ENCODE measurements around the gene PLCB3.

Gene PLCB3

DNA sequence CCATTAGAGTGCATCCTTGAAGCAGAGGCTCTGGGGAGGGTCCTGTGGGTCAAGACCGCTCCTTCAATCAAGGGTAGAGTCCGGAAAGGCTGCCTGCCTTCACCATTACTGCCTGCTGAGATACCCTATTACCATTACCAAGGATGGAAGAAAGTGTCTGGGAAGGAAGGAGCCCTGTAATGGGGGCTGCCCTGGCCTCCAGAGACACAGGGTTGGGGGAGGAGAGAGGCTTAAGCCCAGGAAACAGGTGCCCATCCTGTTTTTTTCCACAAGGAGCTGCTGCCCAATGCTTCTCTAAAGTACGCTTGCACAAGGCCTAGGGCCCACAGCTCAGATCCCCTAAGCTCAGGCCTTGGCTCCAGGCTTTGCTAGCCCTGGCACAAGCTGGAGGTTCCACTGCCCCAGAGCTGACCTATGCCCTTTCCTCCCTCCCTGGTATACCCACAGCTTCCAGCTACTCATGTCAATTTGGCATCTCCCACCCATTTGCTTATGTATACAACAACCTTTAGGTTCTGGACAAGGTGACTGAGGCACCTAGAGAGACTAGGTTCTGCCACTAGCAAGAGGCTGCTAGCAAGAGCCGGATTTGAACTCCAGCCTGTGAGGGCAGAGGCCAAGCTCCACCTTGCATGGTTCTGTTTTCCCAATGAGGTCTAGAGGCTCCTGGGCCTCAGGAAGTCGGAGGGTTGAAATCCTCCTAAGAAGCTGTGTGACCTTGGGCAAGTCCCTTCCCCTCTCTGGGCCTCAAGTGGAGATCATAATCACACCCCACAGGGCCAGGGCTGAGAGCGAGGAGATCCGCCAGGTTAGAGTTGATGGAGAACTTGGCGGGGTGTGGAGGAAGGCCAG lies 1.5 kb upstream of the PLCB3 start:
- TF ChIP-seq SIN3A (IDR thresholded peaks at IDR 0.05; ENCODE audit: borderline replicate concordance, insufficient read depth, low read length) (no peak), TAF1 (IDR thresholded peaks at IDR 0.05; ENCODE audit: borderline replicate concordance, insufficient read depth, low read length) (no peak), FOXP2 (optimal IDR thresholded peaks at IDR 0.05; ENCODE audit: borderline replicate concordance, extremely low read depth, extremely low read length, insufficient read depth) (no peak), POLR2AphosphoS5 (IDR thresholded peaks at IDR 0.05; ENCODE audit: low read depth, low read length) (no peak)
- TF ChIP-seq, protein P1, sequence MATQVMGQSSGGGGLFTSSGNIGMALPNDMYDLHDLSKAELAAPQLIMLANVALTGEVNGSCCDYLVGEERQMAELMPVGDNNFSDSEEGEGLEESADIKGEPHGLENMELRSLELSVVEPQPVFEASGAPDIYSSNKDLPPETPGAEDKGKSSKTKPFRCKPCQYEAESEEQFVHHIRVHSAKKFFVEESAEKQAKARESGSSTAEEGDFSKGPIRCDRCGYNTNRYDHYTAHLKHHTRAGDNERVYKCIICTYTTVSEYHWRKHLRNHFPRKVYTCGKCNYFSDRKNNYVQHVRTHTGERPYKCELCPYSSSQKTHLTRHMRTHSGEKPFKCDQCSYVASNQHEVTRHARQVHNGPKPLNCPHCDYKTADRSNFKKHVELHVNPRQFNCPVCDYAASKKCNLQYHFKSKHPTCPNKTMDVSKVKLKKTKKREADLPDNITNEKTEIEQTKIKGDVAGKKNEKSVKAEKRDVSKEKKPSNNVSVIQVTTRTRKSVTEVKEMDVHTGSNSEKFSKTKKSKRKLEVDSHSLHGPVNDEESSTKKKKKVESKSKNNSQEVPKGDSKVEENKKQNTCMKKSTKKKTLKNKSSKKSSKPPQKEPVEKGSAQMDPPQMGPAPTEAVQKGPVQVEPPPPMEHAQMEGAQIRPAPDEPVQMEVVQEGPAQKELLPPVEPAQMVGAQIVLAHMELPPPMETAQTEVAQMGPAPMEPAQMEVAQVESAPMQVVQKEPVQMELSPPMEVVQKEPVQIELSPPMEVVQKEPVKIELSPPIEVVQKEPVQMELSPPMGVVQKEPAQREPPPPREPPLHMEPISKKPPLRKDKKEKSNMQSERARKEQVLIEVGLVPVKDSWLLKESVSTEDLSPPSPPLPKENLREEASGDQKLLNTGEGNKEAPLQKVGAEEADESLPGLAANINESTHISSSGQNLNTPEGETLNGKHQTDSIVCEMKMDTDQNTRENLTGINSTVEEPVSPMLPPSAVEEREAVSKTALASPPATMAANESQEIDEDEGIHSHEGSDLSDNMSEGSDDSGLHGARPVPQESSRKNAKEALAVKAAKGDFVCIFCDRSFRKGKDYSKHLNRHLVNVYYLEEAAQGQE (IDR thresholded peaks at IDR 0.05; ENCODE audit: insufficient read depth in 1 of 2, low read depth in 2 of 2, low read length in 2 of 2): no peak

DNA sequence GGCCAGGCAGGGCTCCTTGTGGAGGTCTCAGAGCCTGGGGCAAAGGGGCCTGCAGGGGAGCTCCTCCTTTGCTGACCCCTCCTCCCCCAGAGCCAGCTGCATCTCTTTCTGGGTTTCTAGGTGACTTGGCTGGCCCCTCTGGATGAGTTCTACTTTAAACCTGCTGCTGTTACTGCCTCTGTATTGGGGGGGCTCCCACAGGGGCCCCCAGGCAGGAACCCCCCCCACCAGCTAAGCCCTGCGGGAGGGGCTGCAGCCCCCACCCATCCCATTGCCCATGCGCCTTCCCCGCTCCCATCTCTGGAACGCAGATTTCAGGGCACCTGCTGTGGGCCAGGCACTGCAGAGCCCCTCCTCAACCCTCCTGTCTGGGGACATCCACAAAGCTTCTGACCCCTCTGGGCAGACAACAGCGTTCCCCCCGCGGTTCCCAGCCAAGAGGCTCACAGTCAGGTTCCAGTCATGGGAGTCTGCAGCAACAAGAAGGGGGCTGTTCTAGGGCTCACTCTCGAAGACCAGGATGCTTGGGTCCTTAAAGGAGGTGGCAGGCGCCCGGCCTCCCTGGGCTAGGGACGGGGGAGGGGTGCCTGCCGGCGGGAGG lies 815 bp upstream of the PLCB3 start:
- TF ChIP-seq FOXP2 (optimal IDR thresholded peaks at IDR 0.05; ENCODE audit: borderline replicate concordance, extremely low read depth, extremely low read length, insufficient read depth) (no peak), POLR2AphosphoS5 (IDR thresholded peaks at IDR 0.05; ENCODE audit: low read depth, low read length) (no peak), TAF1 (IDR thresholded peaks at IDR 0.05; ENCODE audit: borderline replicate concordance, insufficient read depth, low read length) (no peak), SIN3A (IDR thresholded peaks at IDR 0.05; ENCODE audit: borderline replicate concordance, insufficient read depth, low read length) (no peak)
- TF ChIP-seq, protein P1 (IDR thresholded peaks at IDR 0.05; ENCODE audit: insufficient read depth in 1 of 2, low read depth in 2 of 2, low read length in 2 of 2): no peak

GRCh38 chr11:64251753-64252002 lies 348 bp downstream of the PLCB3 start:
- no peak for TF ChIP-seq TAF1 (IDR thresholded peaks at IDR 0.05; ENCODE audit: borderline replicate concordance, insufficient read depth, low read length)
- 0 out of 2 replicates have a peak, but pooled peaks have one; percentile 0 for TF ChIP-seq SIN3A (IDR thresholded peaks at IDR 0.05; ENCODE audit: borderline replicate concordance, insufficient read depth, low read length)

- TF ChIP-seq SIN3A (IDR thresholded peaks at IDR 0.05; ENCODE audit: borderline replicate concordance, insufficient read depth, low read length): peak; percentile 48; the same call in 1 of the 2 replicates
- TF ChIP-seq POLR2AphosphoS5 (IDR thresholded peaks at IDR 0.05; ENCODE audit: low read depth, low read length): peak; percentile 84; the same call in 1 of the 2 replicates
- no peak for TF ChIP-seq FOXP2 (optimal IDR thresholded peaks at IDR 0.05; ENCODE audit: borderline replicate concordance, extremely low read depth, extremely low read length, insufficient read depth)
- TF ChIP-seq, protein P1 (IDR thresholded peaks at IDR 0.05; ENCODE audit: insufficient read depth in 1 of 2, low read depth in 2 of 2, low read length in 2 of 2): no peak
- peak; percentile 50; the same call in 1 of the 2 replicates for TF ChIP-seq TAF1 (IDR thresholded peaks at IDR 0.05; ENCODE audit: borderline replicate concordance, insufficient read depth, low read length)
These were observed 908 bp downstream of the PLCB3 start for GRCh38 chr11:64252003-64252872.

DNA sequence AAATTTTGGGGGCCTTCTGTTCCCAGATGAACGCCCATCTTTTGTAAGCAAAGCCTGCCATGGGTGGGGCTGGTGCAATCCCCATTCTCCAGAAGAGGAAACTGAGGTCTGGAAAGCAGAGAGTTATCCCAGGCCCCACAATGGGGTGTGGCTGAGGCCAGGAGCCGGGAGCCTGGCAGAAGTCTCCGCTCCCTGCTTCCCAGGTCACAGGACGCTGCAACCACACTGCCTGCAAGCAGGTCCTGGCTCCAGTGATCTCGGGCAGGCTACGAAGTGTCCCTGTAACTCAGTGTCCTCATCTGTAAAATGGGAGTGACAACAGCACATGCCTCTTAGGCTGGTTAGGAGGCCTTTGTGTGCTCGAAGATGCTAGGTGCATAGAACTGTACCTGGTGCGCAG lies 1.7 kb downstream of the PLCB3 start:
- TF ChIP-seq TAF1 (IDR thresholded peaks at IDR 0.05; ENCODE audit: borderline replicate concordance, insufficient read depth, low read length): no peak
- TF ChIP-seq, protein P1 (IDR thresholded peaks at IDR 0.05; ENCODE audit: insufficient read depth in 1 of 2, low read depth in 2 of 2, low read length in 2 of 2): no peak
- no peak for TF ChIP-seq FOXP2 (optimal IDR thresholded peaks at IDR 0.05; ENCODE audit: borderline replicate concordance, extremely low read depth, extremely low read length, insufficient read depth)
- TF ChIP-seq SIN3A (IDR thresholded peaks at IDR 0.05; ENCODE audit: borderline replicate concordance, insufficient read depth, low read length): no peak
- TF ChIP-seq POLR2AphosphoS5 (IDR thresholded peaks at IDR 0.05; ENCODE audit: low read depth, low read length): no peak
